ENCODE results near the gene CBLC. TPM values are rescaled to one million over a fixed set of nuclear protein-coding genes. Genes with fewer than 3 reads are reported as not detected.

The CBLC gene
- total and polyA plus RNA-seq, 5 experiments from 2014 or later = 0.14 TPM; not detected in 4

GRCh38 chr19:44748426-44749254 lies 29.1 kb upstream of the CBLC start, which contains the start of gene BCL3:
Gene BCL3, plus strand, starts transcription at chr19:44748708. Its CDS starts 83 bp downstream, at chr19:44748791.
- ATAC-seq (peak; percentile 45 to 48), DNase-seq (peak; percentile 29 to 81 (median 62))
- peaks cover 32 to 72% (median 60%) of the 10 kb centered on the region in 4 donors for H3K4me1 Mint-ChIP-seq
- H3K9me3 Mint-ChIP-seq = no peaks in the 10 kb centered on the region
- peak within 1 kb of the TSS; percentile 88 to 95 (median 92) for H3K4me3 Mint-ChIP-seq
- POLR2A ChIA-PET = interaction anchor here (0.6 kb wide), 1 partner anchor 1022 kb away, joined by 4 read pairs; no protein-coding TSS in a partner anchor
- peaks cover 0 to 2% (median 0%) of the 10 kb centered on the region in 5 donors for H3K27me3 Mint-ChIP-seq
- peak within 1 kb of the TSS; percentile 90 to 100 (median 98) for H3K27ac Mint-ChIP-seq
- peaks cover 0 to 15% (median 0%) of the 10 kb centered on the region in 3 donors for H3K36me3 Mint-ChIP-seq

GRCh38 chr19:44749292-44749691 lies 28.4 kb upstream of the CBLC start:
- Mint-ChIP-seq H3K36me3 (peaks cover 0 to 15% (median 0%) of the 10 kb centered on the region in 3 donors), H3K27ac (peak overlapping the region; percentile 88 to 100 (median 98)), H3K4me3 (peak overlapping the region; percentile 81 to 93 (median 90)), H3K9me3 (no peaks in the 10 kb centered on the region), H3K27me3 (peaks cover 0 to 2% (median 0%) of the 10 kb centered on the region in 5 donors), H3K4me1 (peaks cover 35 to 79% (median 65%) of the 10 kb centered on the region in 4 donors)
- no peak for DNase-seq
- no peak for ATAC-seq
- POLR2A ChIA-PET = interaction anchor here (0.6 kb wide), 1 partner anchor 1021 kb away, joined by 4 read pairs; no protein-coding TSS in a partner anchor

- Mint-ChIP-seq H3K27ac (peak overlapping the region; percentile 88 to 100 (median 98)), H3K36me3 (peaks cover 0 to 15% (median 0%) of the 10 kb centered on the region in 3 donors), H3K9me3 (no peaks in the 10 kb centered on the region), H3K27me3 (peaks cover 0 to 2% (median 0%) of the 10 kb centered on the region in 5 donors), H3K4me1 (peaks cover 40 to 86% (median 70%) of the 10 kb centered on the region in 4 donors), H3K4me3 (peak overlapping the region; percentile 81 to 93 (median 90))
- no peak for DNase-seq
- no peak for ATAC-seq
- POLR2A ChIA-PET = no interaction called here
Observed at GRCh38 chr19:44749994-44750393, 27.7 kb upstream of the CBLC start.

- Mint-ChIP-seq H3K27ac (peak overlapping the region; percentile 89 to 100 (median 98)), H3K27me3 (peaks cover 0 to 2% (median 0%) of the 10 kb centered on the region in 5 donors), H3K4me1 (peaks cover 35 to 76% (median 69%) of the 10 kb centered on the region in 4 donors), H3K4me3 (peak overlapping the region; percentile 88 to 97 (median 93)), H3K36me3 (peaks cover 0 to 15% (median 0%) of the 10 kb centered on the region in 3 donors), H3K9me3 (no peaks in the 10 kb centered on the region)
- DNase-seq = peak in 1 of 10 donors; percentile 12
- ATAC-seq = no peak
- POLR2A ChIA-PET = interaction anchor here (0.7 to 3.8 kb wide), 7 partner anchors 8 to 1016 kb away, joined by 3 to 18 read pairs (median 5); partner anchors contain the start of gene PPP1R37
Observed at GRCh38 chr19:44752123-44752815, 25.4 kb upstream of the CBLC start.

GRCh38 chr19:44752816-44753625 lies 24.7 kb upstream of the CBLC start:
- Mint-ChIP-seq H3K36me3 (peaks cover 0 to 21% (median 4%) of the 10 kb centered on the region in 3 donors), H3K27ac (peak overlapping the region; percentile 89 to 100 (median 98)), H3K4me3 (peak overlapping the region; percentile 88 to 97 (median 93)), H3K4me1 (peaks cover 31 to 71% (median 66%) of the 10 kb centered on the region in 4 donors), H3K27me3 (peaks cover 0 to 2% (median 0%) of the 10 kb centered on the region in 5 donors), H3K9me3 (no peaks in the 10 kb centered on the region)
- ATAC-seq (peak; percentile 78 to 85), DNase-seq (peak; percentile 82 to 97 (median 94))
- POLR2A ChIA-PET = interaction anchor here (0.7 to 3.8 kb wide), 7 partner anchors 9 to 339 kb away, joined by 3 to 18 read pairs (median 5); partner anchors contain the start of gene PPP1R37

- DNase-seq (no peak), ATAC-seq (no peak)
- Mint-ChIP-seq H3K9me3 (no peaks in the 10 kb centered on the region), H3K27me3 (peaks cover 0 to 2% (median 0%) of the 10 kb centered on the region in 5 donors), H3K4me1 (peaks cover 29 to 73% (median 65%) of the 10 kb centered on the region in 4 donors), H3K36me3 (peaks cover 0 to 25% (median 4%) of the 10 kb centered on the region in 3 donors), H3K4me3 (peak overlapping the region; percentile 88 to 97 (median 93)), H3K27ac (peak overlapping the region; percentile 89 to 100 (median 98))
- POLR2A ChIA-PET = interaction anchor here (0.7 to 3.8 kb wide), 9 partner anchors 9 to 339 kb away, joined by 3 to 18 read pairs (median 3); partner anchors contain the start of gene PPP1R37
Observed at GRCh38 chr19:44753626-44753931, 24.1 kb upstream of the CBLC start.

- Mint-ChIP-seq H3K27ac (peak overlapping the region; percentile 89 to 100 (median 98)), H3K4me3 (peak overlapping the region; percentile 88 to 97 (median 93)), H3K27me3 (peaks cover 0 to 2% (median 0%) of the 10 kb centered on the region in 5 donors), H3K9me3 (no peaks in the 10 kb centered on the region), H3K36me3 (peaks cover 0 to 29% (median 4%) of the 10 kb centered on the region in 3 donors), H3K4me1 (peaks cover 29 to 74% (median 63%) of the 10 kb centered on the region in 4 donors)
- ATAC-seq (peak; percentile 32 to 35), DNase-seq (peak in 8 of 10 donors; percentile 23 to 67 (median 38))
- POLR2A ChIA-PET = interaction anchor here (0.6 to 3.8 kb wide), 8 partner anchors 10 to 662 kb away, joined by 3 to 18 read pairs (median 4); partner anchors contain the start of gene PPP1R37
Observed at GRCh38 chr19:44753932-44754749, 23.5 kb upstream of the CBLC start.

GRCh38 chr19:44754750-44755080 lies 23.0 kb upstream of the CBLC start:
- H3K27ac Mint-ChIP-seq = peak overlapping the region; percentile 87 to 100 (median 98)
- no peaks in the 10 kb centered on the region for H3K9me3 Mint-ChIP-seq
- peaks cover 0 to 33% (median 5%) of the 10 kb centered on the region in 3 donors for H3K36me3 Mint-ChIP-seq
- H3K4me1 Mint-ChIP-seq = peaks cover 25 to 70% (median 60%) of the 10 kb centered on the region in 4 donors
- peak overlapping the region; percentile 85 to 97 (median 93) for H3K4me3 Mint-ChIP-seq
- POLR2A ChIA-PET = interaction anchor here (1.1 to 3.8 kb wide), 3 partner anchors 10 to 12 kb away, joined by 4 to 18 read pairs (median 12); no protein-coding TSS in a partner anchor
- ATAC-seq (no peak), DNase-seq (no peak)
- peaks cover 0 to 2% (median 0%) of the 10 kb centered on the region in 5 donors for H3K27me3 Mint-ChIP-seq

GRCh38 chr19:44755219-44755618 lies 22.5 kb upstream of the CBLC start:
- Mint-ChIP-seq H3K4me1 (peaks cover 25 to 70% (median 60%) of the 10 kb centered on the region in 4 donors), H3K27me3 (peaks cover 0 to 2% (median 0%) of the 10 kb centered on the region in 5 donors), H3K4me3 (peak overlapping the region; percentile 85 to 97 (median 93)), H3K27ac (peak overlapping the region; percentile 87 to 100 (median 98)), H3K9me3 (no peaks in the 10 kb centered on the region), H3K36me3 (peaks cover 0 to 34% (median 9%) of the 10 kb centered on the region in 3 donors)
- ATAC-seq = no peak
- POLR2A ChIA-PET = interaction anchor here (1.1 to 3.8 kb wide), 2 partner anchors 10 to 11 kb away, joined by 4 to 18 read pairs; no protein-coding TSS in a partner anchor
- DNase-seq = no peak

GRCh38 chr19:44756089-44756562 lies 21.6 kb upstream of the CBLC start:
- peak overlapping the region in 1 of 10 donors; percentile 54 for H3K4me3 Mint-ChIP-seq
- DNase-seq (no peak), ATAC-seq (no peak)
- H3K27ac Mint-ChIP-seq = peak overlapping the region; percentile 37 to 99 (median 84)
- peaks cover 0 to 2% (median 0%) of the 10 kb centered on the region in 5 donors for H3K27me3 Mint-ChIP-seq
- no peaks in the 10 kb centered on the region for H3K9me3 Mint-ChIP-seq
- peaks cover 19 to 70% (median 59%) of the 10 kb centered on the region in 4 donors for H3K4me1 Mint-ChIP-seq
- peaks cover 0 to 34% (median 13%) of the 10 kb centered on the region in 3 donors for H3K36me3 Mint-ChIP-seq
- POLR2A ChIA-PET = interaction anchor here (1.3 to 3.8 kb wide), 2 partner anchors 10 to 13 kb away, joined by 5 to 18 read pairs; no protein-coding TSS in a partner anchor

Data from naive thymus-derived CD8-positive, alpha-beta T cell (primary cell).